ENCODE measurements around the gene IDH2.

The IDH2 gene

GRCh38 chr15:90064911-90065681 lies 37.2 kb downstream of the IDH2 start:
- DNase-seq (ENCODE audit: low read depth in 2 of 2) = no peak

- no peak for DNase-seq (ENCODE audit: low read depth in 2 of 2)
Observed at GRCh38 chr15:90063770-90064247, 38.5 kb downstream of the IDH2 start.

- no peak for DNase-seq (ENCODE audit: low read depth in 2 of 2)
Observed at GRCh38 chr15:90062973-90063769, 39.1 kb downstream of the IDH2 start.

GRCh38 chr15:90062462-90062932 lies 39.8 kb downstream of the IDH2 start:
- no peak for DNase-seq (ENCODE audit: low read depth in 2 of 2)

- DNase-seq (ENCODE audit: low read depth in 2 of 2) = no peak
Observed at GRCh38 chr15:90062023-90062442, 40.2 kb downstream of the IDH2 start.

- no peak for DNase-seq (ENCODE audit: low read depth in 2 of 2)
Observed at GRCh38 chr15:90060797-90061196, 41.5 kb downstream of the IDH2 start.

- no peak for DNase-seq (ENCODE audit: low read depth in 2 of 2)
Observed at GRCh38 chr15:90059208-90059985, 42.9 kb downstream of the IDH2 start.

GRCh38 chr15:90058775-90059174 lies 43.5 kb downstream of the IDH2 start:
- DNase-seq (ENCODE audit: low read depth in 2 of 2) = no peak

GRCh38 chr15:90058308-90058707 lies 44.0 kb downstream of the IDH2 start:
- DNase-seq (ENCODE audit: low read depth in 2 of 2) = no peak

- no peak for DNase-seq (ENCODE audit: low read depth in 2 of 2)
Observed at GRCh38 chr15:90056529-90056928, 45.7 kb downstream of the IDH2 start.

- no peak for DNase-seq (ENCODE audit: low read depth in 2 of 2)
Observed at GRCh38 chr15:90055182-90055581, 47.1 kb downstream of the IDH2 start.

GRCh38 chr15:90054618-90055097 lies 47.6 kb downstream of the IDH2 start:
- no peak for DNase-seq (ENCODE audit: low read depth in 2 of 2)

- DNase-seq (ENCODE audit: low read depth in 2 of 2) = no peak
Observed at GRCh38 chr15:90053685-90054466, 48.4 kb downstream of the IDH2 start.

GRCh38 chr15:90051874-90052273 lies 50.4 kb downstream of the IDH2 start:
- DNase-seq (ENCODE audit: low read depth in 2 of 2) = no peak

GRCh38 chr15:90049666-90050604 lies 52.3 kb downstream of the IDH2 start:
- DNase-seq (ENCODE audit: low read depth in 2 of 2) = no peak

GRCh38 chr15:90049030-90049429 lies 53.2 kb downstream of the IDH2 start:
- DNase-seq (ENCODE audit: low read depth in 2 of 2) = no peak

GRCh38 chr15:90047956-90048575 lies 54.2 kb downstream of the IDH2 start:
- DNase-seq (ENCODE audit: low read depth in 2 of 2) = no peak

- DNase-seq (ENCODE audit: low read depth in 2 of 2) = no peak
Observed at GRCh38 chr15:90046911-90047392, 55.3 kb downstream of the IDH2 start.

- no peak for DNase-seq (ENCODE audit: low read depth in 2 of 2)
Observed at GRCh38 chr15:90046289-90046688, 56.0 kb downstream of the IDH2 start.
